Fibroblast of the conjunctiva (primary cell): ENCODE results near the gene TTPAL.

Source experiments
- DNase-seq: peaks from one replicate; pipeline ENCODE4 v3.0.0-alpha.2; 2010; ENCODE audit warnings: low read depth

TTPAL gene

GRCh38 chr20:44497761-44498160 lies 22.1 kb downstream of the TTPAL start:
- no peak for DNase-seq

DNA sequence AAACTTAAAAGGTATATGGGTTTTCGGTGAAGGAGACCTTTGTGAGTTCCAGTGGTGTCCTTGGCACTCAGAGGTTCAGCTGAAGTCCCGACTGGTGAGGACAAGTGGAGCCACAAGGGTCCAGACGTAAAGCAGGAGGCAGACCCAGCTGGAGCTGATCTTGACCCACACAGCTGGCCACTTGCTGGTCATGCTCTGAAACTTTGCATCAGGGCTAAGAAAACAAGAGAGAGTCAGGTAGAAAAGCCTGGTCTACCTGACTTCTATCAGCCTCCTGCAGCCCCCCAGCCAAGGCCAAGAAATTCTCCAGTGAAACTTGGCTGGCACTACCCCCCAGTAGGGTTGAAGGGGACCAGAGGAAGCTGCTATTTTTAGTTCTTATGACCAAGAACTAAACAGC lies 24.5 kb downstream of the TTPAL start:
- DNase-seq: no peak

DNA sequence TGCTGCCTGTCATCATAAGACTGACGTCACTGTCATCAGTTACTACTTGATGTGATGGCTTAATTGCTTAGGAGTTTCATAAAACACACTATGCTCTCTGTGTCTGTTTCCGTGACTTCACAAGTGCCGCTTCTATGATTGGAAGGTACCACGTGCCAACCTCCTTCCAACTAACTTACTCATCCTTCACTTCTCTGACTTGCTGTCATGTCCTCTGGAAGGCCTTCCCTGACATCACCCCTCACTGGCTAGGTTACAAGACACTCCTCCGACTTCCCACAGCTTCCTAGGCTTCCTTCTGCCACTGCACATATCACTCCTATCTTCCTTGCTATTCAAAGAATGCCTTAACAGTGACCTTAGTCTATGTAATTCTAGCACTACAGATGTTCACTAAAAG lies 25.8 kb downstream of the TTPAL start:
- no peak for DNase-seq

DNA sequence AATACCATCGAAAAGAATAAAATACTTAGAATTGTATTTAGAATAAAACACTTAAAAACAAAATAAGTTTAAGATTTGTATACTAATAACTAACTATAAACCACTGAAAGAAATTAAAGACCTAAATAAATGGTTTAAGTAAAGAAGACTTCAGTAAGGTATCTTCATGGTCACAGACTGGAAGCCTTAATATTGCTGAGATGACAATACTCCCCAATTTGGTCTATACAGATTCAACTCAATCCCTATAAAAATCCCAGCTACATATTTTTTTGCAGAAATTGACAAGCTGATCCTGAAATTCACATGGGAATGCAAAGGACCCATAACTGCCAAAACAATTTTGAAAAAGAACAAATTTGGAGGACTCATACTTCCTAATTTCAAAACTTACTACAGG lies 27.3 kb downstream of the TTPAL start:
- no peak for DNase-seq

- no peak for DNase-seq
Observed at GRCh38 chr20:44504402-44505307, 29.0 kb downstream of the TTPAL start.

DNA sequence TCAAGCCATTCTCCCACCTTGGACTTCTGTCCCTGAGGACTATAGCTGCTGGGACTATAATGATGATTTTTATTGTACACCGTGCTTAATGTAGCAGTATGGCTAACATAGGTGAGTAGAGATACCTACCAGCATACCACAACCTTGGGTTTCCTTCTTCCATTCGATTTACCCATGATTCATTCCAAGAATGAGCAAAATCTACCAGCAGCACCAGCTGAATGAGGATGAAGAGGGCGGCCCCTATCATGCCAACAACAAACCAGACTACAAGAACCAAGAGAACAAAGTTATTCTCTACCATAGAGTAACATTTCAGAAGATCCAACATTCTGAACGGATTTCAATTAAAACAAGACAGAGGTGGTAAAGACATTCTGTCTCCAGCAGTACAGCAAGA lies 34.1 kb downstream of the TTPAL start:
- DNase-seq: no peak

DNA sequence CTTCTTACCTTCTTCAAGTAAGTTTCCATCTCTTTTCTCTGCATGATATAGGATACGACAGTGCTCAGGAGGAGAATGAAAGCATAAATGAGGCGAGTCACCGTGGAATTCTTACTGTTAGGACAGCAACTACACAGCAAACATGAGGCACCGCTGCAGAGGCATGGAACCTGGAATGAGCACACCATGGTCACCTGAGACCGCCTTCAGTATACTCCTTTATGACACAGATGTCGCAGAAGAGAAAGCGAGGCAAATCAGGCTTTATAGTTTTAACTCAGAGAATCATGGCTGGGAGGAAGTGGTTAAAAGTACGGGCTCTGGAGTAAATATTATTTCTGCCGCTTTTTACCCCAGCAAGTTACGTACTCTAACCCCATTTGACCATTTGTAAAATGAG lies 38.2 kb downstream of the TTPAL start:
- no peak for DNase-seq

GRCh38 chr20:44516491-44516890 lies 40.8 kb downstream of the TTPAL start:
- no peak for DNase-seq

- no peak for DNase-seq
Observed at GRCh38 chr20:44517454-44517853, 41.8 kb downstream of the TTPAL start.

- DNase-seq: no peak
Observed at GRCh38 chr20:44518248-44518647, 42.6 kb downstream of the TTPAL start.

DNA sequence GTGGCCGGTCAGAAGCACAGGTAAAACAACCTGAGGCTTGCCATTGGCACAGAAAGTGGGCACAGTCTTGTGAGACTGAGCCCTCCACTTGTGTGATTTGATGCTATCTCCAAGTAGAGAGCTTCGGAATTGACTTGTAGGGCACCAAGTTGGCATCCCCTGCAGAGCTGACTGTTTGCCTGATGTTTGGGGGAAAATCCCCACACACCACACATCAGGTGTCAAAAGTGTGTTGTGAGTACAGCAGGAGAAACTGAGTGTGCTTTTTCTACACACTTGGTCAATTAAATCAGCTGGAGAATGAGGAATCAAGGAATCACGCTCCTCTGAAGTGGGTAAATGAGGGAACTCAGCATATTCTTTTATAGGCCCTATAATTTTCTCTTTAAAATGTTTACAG lies 45.2 kb downstream of the TTPAL start:
- no peak for DNase-seq

DNA sequence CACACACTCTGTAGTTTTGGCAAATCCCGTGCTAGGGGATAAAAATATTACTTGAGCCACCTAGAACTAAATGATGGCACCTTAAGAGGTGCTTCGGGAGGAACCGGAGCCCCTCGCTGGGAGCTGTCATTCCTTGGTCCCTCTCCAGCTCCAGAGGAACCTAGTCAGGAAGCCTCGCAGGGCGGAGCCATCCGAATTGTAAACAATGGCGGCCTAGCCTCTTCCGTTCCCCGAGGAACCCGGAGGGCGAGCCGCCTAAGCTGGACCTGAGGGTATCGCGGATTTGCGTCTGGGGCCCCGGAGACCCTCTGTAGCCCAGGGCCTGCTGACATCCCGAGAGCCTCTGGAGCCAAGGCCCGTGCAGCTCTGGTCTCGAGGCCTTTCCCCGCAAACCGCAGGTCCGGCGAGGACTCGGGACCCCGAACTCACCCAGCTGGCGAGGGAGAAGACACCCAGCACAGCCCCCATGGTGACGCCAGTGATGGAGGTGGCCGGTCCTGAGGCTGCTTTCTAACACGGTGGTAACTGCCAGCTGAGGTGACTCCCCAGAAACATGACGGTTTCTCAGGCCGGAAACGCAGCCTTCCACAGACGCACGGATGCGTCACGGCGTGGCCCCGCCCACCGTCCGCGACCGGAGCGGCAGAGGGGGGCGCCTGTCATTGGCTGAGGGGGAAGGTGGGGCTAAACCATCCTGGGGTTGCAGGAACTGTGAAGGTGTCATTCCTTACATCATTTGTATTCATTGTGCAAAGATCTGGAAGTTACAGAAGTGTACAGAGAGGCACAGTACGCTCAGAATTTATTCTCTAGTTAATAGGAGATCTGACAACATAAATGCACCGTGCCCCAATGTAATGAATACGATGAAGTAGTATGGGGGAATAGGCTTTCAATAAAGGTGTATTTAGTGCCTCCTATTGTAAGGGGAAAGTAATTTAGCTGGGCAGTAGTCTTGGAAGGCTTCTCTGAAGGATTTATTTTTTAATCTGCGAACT lies 46.1 kb downstream of the TTPAL start, which contains the start of gene SERINC3:
Gene SERINC3 (minus strand): TSS at position 587 of the 998 bp plus-strand sequence. CDS start 119 bp downstream, at position 468.
- DNase-seq: peak; percentile 85

- DNase-seq: no peak
Observed at GRCh38 chr20:44522841-44523240, 47.2 kb downstream of the TTPAL start.

- no peak for DNase-seq
Observed at GRCh38 chr20:44523746-44524145, 48.1 kb downstream of the TTPAL start.

- DNase-seq: no peak
Observed at GRCh38 chr20:44526129-44526528, 50.5 kb downstream of the TTPAL start.

DNA sequence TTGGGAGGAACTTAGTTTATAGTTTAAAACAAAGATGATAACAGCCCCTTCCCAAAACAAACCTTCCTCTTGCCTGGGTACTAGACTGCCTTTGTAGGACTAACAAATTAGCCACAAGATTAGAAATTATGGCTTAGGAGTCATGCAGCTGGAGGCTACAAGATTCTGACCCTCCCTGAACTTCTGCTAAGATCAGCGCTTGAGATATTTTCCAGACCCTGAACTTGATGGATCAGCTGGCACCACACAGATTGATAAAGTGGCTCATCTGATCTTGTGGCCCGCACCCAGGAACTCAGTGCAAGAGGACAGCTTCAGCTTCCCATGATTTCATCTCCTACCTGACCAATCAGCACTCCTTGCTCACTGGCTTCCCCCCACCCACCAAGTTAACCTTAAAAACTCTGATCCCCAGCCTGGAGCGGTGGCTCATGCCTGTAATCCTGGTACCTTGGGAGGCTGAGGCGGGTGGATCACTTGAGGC lies 52.1 kb downstream of the TTPAL start:
- no peak for DNase-seq

DNA sequence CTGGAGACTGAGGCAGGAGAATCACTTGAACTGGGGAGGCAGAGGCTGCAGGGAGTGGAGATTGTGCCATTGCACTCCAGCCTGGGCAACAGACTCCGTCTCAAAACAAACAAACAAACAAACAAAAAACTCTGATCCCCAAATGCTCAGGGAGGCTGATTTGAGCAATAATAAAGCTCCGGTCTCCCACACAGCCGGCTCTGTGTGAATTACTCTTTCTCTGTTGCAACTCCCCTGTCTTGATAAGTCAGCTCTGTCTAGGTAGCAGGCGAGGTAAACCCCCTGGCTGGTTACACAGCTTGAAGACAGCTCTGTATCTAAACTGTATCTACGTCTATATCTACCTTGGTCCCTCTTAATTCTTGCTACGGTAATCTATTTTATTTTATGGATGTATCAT lies 52.6 kb downstream of the TTPAL start:
- DNase-seq: no peak

DNA sequence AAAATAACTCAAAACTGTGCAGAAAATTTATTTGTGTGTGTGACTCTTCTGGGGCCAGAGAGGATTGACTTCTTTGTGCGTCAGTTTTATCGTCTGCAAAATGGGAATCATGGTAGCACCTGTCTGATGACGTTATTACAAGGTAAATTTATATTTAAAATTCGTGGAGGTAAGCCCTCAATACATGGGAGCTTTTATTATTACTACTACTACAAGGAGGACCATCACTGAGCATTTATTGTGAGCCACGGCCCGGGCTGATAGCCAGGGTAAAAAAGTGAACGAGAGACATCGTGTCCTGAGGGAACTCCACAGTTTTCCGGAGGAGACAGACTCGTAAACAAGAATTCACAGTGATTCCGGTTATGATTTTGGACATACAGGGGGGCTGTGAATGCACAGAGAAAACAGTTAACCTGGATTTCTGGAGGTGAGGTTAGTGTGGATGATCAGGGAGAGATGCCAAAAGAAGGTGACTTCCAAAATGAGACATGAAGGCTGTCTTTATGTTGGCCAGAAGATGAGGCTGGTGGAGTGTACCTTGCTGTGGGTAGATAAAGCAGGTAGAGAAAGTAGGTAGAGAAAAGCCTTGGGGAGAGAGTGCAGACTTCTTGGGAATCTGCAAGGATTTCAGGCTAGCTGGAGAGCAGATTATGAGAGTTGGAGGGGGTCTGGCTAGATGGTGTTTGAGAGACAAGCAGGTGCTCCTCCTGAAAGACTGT lies 56.7 kb downstream of the TTPAL start:
- no peak for DNase-seq

- DNase-seq: no peak
Observed at GRCh38 chr20:44532981-44533331, 57.3 kb downstream of the TTPAL start.

GRCh38 chr20:44533928-44534327 lies 58.3 kb downstream of the TTPAL start:
- no peak for DNase-seq

DNA sequence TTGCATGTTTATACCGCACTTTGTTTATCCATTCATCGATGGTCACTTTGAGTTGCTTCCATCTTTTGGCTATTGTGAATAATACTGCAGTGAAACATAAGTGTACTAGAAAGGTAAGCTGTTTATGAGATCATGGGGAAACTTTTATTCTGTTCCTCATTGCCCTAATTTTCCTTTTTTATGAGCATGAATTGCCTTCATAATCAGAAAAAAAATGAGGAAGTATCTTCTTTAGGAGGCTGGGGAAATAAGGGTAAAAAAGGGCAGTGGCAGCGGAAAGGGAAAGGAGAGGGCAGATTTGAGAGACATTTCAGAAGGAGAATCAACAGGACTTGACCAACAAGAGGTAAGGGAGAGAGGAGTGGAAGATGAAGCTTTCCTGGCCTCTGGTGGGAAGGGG lies 60.5 kb downstream of the TTPAL start:
- no peak for DNase-seq

- no peak for DNase-seq
Observed at GRCh38 chr20:44537993-44538392, 62.3 kb downstream of the TTPAL start.
